GM12864 (cell line): ENCODE data around the gene BPTF.
"Not testable (repeated sequence)": the region's sequence is repeated elsewhere in the genome, so short reads cannot be mapped to it uniquely, and the experiment has no call there.

ENCODE experiments used
- DNase-seq: peaks from one replicate; pipeline ENCODE4 v3.0.0-alpha.2; 2011; ENCODE audit warnings: low read depth
- H3K4me3 ChIP-seq: 2 replicates; pipeline ENCODE4 v1.5.1; 2011; ENCODE audit warnings: mild to moderate bottlenecking, low read depth, low read length, control low read depth
- CTCF ChIP-seq: IDR thresholded peaks from 2 replicates; pipeline ENCODE4 v1.5.1; 2011; ENCODE audit warnings: low read depth, mild to moderate bottlenecking, moderate library complexity, low read length, control low read depth, inconsistent platforms; ENCODE audit errors: missing control alignments

BPTF gene

GRCh38 chr17:67902511-67903231 lies 77.4 kb downstream of the BPTF start:
- no peak for DNase-seq
- TF ChIP-seq CTCF: no peak
- no peak overlapping the region for H3K4me3 ChIP-seq

GRCh38 chr17:67905298-67905697 lies 80.0 kb downstream of the BPTF start:
- not testable (repeated sequence) for DNase-seq, H3K4me3 ChIP-seq

DNA sequence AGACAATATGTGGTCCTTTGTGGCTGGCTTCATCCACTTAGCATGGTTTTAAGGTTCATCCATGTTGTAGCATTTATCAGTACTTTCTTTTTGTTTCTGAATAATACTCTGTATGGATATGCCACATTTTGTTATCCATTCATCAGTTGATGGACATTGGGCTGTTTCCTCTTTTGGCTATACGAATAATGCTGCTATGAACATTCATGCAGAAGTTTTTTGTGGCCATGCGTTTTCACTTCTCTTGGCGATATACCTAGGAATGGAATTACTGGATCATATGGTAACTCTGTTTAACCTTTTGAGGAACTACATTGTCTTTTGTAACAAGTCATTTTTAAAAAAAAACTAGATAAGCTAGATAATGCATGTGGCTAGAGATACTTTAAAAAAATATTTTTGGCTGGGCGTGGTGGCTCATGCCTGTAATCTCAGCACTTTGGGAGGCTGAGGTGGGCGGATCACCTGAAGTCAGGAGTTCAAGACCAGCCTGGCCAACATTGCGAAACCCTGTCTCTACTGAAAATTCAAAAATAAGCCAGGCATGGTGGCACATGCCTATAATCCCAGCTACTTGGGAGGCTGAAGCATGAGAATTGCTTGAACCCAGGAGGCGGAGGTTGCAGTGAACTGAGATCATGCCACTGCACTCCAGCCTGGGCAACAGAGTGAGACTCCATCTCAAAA lies 85.0 kb downstream of the BPTF start:
- not testable (repeated sequence) for H3K4me3 ChIP-seq, DNase-seq

- no peak overlapping the region for H3K4me3 ChIP-seq
- no peak for DNase-seq
- TF ChIP-seq CTCF: no peak
Observed at GRCh38 chr17:67911059-67911782, 85.9 kb downstream of the BPTF start.

DNA sequence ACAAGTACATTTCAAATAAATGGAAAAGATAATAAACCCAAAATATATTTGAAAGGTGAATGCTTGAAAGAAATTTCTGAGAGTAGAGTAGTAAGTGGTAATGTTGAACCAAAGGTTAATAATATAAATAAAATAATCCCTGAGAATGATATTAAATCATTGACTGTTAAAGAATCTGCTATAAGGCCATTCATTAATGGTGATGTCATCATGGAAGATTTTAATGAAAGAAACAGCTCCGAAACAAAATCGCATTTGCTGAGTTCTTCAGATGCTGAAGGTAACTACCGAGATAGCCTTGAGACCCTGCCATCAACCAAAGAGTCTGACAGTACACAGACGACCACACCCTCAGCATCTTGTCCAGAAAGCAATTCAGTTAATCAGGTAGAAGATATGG lies 86.8 kb downstream of the BPTF start:
- no peak for TF ChIP-seq CTCF
- DNase-seq: no peak

DNA sequence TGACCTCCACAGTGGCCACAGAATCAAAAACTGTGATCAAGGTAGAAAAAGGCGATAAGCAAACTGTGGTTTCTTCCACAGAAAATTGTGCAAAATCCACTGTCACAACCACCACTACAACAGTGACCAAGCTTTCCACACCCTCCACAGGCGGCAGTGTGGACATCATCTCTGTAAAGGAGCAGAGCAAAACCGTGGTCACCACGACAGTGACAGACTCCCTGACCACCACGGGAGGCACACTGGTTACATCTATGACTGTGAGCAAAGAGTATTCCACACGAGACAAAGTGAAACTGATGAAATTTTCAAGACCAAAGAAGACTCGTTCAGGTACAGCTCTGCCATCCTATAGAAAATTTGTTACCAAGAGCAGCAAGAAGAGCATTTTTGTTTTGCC lies 87.4 kb downstream of the BPTF start:
- no peak for DNase-seq
- H3K4me3 ChIP-seq: no peak overlapping the region
- TF ChIP-seq CTCF: no peak

More for the DNA sequence above, 86.8 kb downstream of the BPTF start:
- no peak overlapping the region for H3K4me3 ChIP-seq

DNA sequence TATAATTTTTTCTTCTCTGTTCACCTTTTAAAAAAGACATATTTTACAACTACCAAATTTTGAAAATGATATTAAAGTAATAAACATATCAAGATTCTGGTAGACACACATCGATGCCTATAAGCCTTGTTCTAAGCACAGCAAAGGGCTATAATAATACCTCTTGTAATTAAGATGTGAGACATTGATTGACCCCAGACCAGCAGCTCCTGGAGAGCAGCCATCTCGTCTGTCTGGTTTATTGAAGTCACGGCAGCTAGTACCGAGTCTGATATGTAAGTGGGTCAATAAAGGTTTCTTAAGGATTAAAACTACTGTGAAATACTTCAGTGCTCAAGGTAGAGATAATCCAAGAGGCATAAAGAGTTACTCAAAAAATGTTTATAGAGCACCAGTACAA lies 94.9 kb downstream of the BPTF start:
- no peak for DNase-seq
- TF ChIP-seq CTCF: no peak
- H3K4me3 ChIP-seq: no peak overlapping the region

- no peak for TF ChIP-seq CTCF
- no peak for DNase-seq
- no peak overlapping the region for H3K4me3 ChIP-seq
Observed at GRCh38 chr17:67922503-67922902, 97.2 kb downstream of the BPTF start.

GRCh38 chr17:67928842-67929241 lies 103.5 kb downstream of the BPTF start:
- not testable (repeated sequence) for H3K4me3 ChIP-seq, DNase-seq
